Activated T-cell treated with anti-CD3 and anti-CD28 coated beads for 1 hour (primary cell): Measurements from ENCODE around the gene TOR1AIP2.

Experiments
- DNase-seq: peaks from one replicate; pipeline ENCODE4 v3.0.0-alpha.2; 2020; ENCODE audit warnings: low read depth

The TOR1AIP2 gene

DNA sequence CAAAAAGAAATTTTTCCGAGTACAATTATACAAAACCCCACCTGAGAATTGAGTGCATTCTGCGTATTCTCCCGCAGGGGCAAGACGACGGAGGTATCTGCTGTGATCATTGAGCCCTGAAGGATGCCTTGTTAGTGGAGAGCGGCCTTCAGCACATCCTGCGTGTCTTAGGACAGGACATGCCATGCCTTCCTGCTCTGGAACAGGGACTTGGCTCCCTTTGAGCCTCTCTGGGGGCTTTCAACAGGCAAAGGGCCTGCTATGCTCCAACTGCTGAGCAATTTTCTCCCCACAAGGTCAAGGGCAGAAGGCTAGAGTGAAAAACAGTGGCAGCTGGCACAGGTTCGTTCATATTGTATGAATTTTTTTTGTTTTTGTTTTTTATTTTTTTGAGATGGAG, 52.4 kb downstream of the TOR1AIP2 start:
- no peak for DNase-seq

DNA sequence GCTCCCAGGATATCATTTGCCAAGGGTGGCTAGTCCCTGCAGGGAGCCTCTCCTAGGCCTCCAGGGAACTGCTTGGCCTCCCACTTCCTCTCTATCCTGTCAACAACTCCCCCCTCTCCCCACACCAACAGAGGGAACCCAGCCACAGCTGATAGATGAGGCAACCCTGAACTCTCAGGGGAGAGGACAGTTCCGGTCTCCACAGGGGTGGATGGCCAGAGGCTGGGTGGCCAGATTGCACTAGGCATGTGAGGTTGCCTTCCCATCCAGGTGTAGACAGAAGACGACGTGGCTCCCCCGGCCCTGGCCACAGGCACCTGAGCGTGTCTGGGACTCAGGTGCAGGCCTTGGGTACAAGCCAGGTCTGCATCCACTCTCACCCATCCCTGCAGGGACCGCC, 53.3 kb downstream of the TOR1AIP2 start:
- DNase-seq, result no peak

- DNase-seq, result no peak
Observed at GRCh38 chr1:179823693-179824092, 53.9 kb downstream of the TOR1AIP2 start.

DNA sequence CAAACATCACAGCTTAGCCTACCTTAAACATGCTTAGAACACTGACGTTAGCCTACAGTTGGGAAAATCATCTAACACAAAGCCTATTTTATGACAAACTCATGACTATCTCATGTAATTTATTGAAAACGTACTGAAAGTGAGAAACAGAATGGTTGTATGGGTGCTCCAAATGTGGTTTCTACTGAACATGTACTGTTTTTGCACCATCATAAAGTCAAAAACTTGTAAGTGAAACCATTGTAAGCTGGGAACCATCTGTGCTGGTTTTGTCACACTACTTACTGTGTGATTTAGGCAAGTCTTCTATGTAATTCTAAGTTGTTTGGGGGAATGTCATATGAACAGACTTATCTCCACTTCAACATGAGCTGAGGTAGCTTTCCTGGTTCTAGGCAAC, 55.5 kb downstream of the TOR1AIP2 start:
- no peak for DNase-seq

GRCh38 chr1:179821524-179821923, 56.1 kb downstream of the TOR1AIP2 start:
- DNase-seq, result no peak

GRCh38 chr1:179820226-179820970, 57.2 kb downstream of the TOR1AIP2 start:
- DNase-seq, result no peak

- no peak for DNase-seq
Observed at GRCh38 chr1:179818743-179819173, 58.8 kb downstream of the TOR1AIP2 start.

- DNase-seq, result no peak
Observed at GRCh38 chr1:179818260-179818659, 59.3 kb downstream of the TOR1AIP2 start.

DNA sequence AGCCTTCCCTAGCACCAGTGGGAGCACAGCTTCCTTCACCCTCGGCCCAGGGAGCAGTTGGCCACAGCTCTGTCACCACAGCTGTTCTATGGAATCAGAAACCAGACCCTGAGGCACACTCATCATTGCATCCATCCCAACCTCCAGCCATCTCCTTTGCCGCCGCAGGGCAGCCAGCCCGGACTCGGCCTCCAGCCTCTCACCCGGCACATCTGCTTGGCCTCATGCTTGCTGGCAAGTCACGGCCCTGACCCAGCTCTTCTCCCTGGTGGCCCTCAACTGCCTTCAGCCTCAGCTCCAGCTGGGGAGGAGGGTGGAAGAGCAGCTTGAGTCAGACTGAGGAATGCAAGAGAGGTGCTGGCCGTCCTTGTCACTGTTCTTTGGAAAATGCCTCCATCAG, 59.8 kb downstream of the TOR1AIP2 start:
- no peak for DNase-seq

- DNase-seq, result no peak
Observed at GRCh38 chr1:179817056-179817455, 60.5 kb downstream of the TOR1AIP2 start.

DNA sequence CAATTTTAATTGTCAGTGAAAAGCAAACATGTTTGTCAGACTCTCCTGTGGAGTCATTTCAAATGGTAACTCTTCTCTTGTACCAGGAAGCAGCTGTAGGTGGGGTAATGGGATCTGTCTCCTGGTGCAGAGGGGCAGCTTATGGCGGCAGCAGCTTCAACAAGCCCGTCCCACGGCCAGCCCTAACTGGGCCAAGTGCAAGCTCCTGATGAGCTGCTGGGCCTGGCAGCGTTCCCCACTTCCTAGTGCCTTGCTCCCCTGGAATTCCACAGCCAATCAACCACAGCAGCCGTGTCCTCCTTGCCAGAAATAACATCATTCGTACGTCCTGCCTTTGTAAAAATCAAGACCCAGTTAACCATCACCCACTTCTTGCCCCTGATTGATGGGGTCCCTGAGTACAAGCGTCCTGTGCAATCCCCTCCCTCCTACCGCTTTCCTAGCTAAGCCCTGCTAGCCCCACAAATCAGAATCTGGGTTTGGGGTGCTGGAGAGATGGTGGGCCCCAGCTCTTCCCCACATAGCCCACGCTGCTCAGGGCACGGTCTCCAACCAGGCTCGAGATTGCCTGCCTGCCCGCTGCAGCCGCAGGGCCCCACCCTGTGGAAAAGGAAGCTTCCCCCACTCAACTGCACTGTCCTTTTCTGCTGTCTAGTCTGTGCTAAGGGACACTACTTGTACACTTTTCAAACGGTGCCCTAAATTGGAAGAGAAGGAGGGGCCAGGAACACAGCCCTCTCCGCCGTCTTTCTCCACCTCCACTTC, 61.2 kb downstream of the TOR1AIP2 start:
- no peak for DNase-seq

- no peak for DNase-seq
Observed at GRCh38 chr1:179815641-179816040, 62.0 kb downstream of the TOR1AIP2 start.

GRCh38 chr1:179814546-179814838, 63.1 kb downstream of the TOR1AIP2 start:
- DNase-seq, result no peak

DNA sequence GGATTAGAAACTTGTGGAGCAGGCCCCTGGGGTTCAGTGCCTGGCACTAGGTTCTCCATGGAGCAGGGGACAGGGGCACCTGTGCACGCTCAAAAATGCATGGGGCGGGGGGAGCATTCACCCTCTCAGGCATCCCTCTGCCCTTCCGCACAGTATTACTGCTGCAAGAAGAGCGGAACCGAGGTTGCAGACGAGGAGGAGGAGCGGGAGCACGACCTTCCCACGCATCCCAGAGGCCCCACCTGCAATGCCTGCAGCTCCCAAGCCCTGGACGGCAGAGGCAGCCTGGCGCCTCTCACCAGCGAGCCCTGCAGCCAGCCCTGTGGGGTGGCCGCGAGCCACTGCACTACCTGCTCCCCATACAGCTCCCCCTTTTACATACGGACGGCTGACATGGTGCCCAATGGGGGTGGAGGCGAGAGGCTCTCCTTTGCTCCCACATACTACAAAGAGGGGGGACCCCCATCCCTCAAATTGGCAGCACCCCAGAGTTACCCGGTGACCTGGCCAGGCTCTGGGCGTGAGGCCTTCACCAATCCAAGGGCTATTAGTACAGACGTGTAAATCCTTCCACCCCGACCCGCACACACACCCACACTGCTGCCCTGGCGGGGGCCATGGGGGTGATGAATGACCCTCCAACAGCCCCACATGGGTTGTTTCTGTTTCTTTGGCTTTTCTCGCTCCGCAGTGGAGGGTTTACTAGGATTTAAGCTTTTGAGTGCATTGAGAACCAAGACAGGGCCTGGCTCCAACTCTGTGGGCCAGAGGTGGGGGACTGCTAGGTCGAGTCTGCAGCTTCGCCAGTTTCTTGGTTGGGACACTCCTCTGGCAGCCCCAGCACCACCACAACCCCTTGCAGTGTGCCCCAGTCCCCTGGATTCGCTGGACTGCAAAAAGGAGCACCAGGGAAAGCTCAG, 63.7 kb downstream of the TOR1AIP2 start:
- no peak for DNase-seq

- no peak for DNase-seq
Observed at GRCh38 chr1:179812501-179813292, 64.9 kb downstream of the TOR1AIP2 start.

- no peak for DNase-seq
Observed at GRCh38 chr1:179810367-179810715, 67.3 kb downstream of the TOR1AIP2 start.

GRCh38 chr1:179809506-179810366, 67.9 kb downstream of the TOR1AIP2 start:
- peak; percentile 61 for DNase-seq

GRCh38 chr1:179808503-179808902, 69.1 kb downstream of the TOR1AIP2 start:
- no peak for DNase-seq

DNA sequence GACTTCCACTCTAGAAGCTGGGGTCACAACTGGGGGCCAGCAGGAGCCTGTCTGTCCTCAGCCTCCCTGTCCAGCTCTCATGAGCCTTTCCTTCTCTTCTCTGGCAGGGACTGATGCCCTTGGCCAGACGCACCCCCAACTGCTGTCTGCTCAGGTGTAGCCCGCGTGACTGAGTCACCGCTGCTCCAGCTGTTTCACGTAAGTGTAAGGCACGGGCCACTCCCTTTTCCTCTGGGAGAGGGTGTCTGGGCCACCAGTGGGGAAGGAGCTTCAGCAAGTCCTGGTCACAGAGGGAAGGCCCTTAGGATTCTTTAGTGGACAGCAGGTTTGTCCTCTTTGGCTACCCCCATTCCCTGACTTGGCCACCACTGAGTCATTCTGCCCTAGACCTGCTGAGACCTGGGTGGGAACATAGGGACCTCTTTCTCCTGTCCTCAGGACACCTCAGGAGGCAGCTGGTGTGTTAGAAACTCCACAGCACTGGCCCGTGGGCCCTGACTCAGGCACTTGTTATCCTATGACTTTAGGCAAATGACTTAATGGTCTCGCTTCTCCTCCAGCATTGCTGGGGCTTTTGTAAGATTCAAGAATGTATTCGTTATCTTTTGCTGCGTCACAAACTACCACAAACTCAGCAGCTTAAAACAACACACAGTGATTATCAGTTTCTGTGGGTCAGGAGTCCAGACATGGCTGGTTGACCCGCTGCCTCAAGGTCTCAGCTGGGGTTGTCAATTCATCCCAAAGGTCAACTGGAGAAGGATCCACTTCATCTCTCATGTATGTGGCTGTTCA, 69.7 kb downstream of the TOR1AIP2 start:
- DNase-seq, result no peak

DNA sequence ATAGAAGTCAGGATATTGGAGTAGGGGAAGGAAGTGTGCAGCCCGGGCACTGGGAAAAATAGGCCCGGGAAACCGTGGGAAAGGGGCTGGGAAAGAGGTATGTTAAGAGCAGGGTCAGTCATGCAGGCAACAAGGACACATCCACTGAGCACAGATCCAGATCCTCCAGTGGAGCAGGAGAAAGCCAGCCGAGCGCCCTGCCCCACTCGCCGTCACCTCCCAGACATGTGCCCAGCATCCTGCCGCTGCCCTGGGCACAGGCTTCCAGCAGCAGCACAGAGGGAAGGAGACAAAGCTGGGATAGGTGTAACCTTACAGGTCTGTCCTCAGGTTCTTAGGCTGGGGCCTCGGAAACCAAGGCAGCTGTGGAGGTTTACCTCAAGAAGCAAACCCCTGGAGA, 70.3 kb downstream of the TOR1AIP2 start:
- DNase-seq, result no peak
